Measurements from ENCODE around the gene GYG2.

The GYG2 gene

DNA sequence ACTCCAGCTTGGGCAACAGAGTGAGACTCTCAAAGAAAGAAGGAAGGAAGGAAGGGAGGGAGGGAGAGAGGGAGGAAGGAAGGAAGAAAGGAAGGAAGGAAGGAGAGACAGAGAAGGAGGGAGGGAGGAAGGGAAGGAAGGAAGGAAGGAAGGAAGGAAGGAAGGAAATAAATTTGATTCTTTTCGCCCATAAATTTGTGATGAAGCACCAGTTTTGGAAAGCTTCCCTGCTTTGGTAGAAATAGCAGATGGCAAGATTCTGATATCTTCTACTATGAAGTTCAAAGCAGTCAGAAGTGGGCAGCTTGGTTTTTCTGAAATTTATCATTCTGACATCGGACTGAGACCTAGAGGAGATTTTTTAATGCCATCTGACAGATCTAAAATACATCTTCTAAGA lies 11.7 kb upstream of the GYG2 start:
- DNase-seq (ENCODE audit: low spot score), result no peak

DNA sequence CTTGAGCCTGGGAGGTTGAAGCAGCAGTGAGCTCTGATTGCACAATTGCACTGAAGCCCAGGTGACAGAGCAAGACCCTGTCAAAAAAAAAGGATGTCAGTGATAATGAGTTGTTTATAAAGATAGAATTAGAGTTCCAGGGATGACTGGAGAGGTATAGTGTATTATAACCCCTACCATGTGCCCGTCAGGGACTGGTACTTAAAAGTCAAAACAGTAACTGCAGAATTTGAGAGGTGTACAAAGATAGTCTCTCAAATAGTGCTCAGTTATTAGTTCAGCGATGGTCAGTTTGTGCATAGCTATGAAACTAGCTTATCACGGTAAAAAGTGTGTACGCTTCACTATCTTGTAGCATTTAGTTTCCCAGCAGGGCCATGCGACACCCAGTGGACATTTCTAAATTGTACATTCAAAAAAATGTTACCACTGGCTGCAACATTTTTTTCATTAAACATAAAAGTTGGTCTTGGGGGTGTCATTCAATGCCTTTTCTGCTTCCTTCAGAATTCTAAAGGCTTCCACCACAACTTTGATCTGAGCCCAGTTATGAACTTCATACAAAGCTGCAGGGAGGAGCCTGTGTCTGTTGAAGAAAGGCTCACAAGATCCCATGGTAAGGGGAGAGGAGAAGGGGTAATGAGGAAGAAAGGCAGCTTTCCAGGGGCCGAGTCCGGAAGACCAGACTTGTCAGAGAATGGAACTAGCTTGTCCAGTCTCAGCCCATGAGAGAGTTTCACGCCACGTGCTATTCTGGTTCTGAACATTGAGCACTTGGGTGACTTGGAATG lies 9.2 kb upstream of the GYG2 start:
- DNase-seq (ENCODE audit: low spot score), result peak; percentile 3

DNA sequence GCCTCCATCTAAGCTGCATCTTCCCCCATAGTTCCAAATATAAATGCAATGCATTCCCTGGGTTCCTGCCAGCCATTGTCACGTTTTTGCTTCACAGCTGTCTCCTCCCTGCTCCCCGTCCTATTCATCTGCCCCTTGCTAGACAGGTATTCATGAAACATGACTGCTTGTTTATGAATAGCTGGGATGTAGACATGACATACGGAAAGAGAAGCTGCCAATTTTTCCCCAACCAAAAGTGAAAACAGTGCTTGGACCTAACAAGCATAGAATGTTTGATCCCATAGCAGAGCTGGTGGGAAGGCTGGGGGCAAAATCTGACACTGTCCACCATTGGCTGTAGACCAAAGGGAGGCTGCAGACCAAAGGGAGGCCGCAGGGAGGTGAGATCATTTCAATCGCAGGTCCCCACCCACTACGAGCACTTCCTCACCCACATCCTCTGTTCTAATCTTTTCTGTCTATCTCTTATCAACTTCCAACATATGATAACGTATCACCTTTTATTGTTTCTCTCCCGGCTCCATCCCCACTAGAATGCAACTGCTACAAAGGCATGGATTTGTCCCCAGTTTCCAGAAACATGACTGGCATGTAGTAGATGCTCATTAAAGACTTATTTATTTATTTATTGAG lies 8.5 kb upstream of the GYG2 start:
- DNase-seq (ENCODE audit: low spot score), result no peak

DNA sequence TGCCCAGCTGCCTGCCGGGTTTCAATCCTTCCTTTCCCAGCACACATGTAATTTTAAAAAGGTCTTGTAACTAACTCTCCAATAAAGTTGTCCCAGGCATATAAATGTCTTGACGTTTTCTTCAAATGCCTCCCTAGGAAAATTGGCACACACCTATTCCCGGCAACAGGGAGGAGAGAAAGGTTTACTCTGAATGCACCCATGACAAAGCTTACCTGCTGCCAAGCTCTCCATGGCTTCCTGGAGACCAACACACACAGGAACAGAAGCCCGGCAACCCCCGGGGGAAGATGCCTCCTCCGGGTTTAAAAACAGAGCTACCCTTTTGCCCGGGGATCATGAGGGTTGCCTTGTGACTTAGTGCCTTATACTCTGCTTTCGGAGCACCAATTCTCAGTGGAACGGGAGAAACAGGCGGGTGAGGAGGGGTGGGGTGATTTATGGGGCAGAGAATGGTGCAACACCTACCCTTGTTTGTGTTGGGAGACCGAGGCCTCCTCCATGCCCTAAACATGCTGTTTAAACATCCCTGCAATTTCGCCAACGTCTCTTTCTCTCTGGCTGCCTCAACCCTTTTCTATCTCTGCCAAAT lies 4.8 kb upstream of the GYG2 start:
- no peak for DNase-seq (ENCODE audit: low spot score)

DNA sequence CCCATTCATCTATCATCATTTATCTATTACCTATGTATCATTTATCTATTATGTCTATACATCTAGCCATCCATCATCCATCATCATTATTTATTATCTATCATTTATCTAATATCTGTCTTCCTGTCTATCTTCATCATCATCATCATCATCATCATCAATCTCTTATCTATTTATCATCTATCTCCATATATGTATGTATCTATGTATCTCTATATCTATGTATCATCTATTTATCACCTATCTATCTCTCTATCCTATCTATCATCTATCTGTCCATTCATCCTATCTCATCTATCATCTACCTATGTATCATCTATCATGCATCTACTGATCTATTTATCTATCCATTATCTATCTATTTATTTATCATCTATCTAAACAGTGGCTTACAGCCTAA lies 3.8 kb upstream of the GYG2 start:
- no peak for DNase-seq (ENCODE audit: low spot score)

DNA sequence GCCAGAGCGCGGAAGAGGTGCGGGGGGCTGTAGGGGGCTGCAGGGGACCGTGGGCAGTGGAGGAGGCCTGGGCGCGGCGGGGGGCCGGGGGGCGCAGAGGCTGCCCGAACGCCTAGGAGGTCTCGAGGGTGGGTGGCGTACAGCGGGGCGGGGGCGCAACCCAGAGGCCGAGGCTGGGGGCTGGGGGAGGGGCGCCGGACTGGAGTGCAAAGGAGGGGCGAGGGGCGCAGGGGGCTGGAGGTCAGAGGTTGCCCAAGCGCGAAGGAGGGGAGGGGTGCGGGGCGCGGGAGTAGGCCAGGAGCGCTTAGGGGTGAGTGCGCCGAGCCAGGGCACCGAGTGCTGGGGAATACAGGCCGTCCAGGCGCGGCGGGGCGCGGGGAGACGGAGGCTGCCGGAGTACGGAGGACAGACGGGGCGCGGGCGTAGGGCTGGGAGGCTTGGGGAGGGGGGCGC lies 255 bp downstream of the GYG2 start:
- DNase-seq (ENCODE audit: low spot score), result no peak

DNA sequence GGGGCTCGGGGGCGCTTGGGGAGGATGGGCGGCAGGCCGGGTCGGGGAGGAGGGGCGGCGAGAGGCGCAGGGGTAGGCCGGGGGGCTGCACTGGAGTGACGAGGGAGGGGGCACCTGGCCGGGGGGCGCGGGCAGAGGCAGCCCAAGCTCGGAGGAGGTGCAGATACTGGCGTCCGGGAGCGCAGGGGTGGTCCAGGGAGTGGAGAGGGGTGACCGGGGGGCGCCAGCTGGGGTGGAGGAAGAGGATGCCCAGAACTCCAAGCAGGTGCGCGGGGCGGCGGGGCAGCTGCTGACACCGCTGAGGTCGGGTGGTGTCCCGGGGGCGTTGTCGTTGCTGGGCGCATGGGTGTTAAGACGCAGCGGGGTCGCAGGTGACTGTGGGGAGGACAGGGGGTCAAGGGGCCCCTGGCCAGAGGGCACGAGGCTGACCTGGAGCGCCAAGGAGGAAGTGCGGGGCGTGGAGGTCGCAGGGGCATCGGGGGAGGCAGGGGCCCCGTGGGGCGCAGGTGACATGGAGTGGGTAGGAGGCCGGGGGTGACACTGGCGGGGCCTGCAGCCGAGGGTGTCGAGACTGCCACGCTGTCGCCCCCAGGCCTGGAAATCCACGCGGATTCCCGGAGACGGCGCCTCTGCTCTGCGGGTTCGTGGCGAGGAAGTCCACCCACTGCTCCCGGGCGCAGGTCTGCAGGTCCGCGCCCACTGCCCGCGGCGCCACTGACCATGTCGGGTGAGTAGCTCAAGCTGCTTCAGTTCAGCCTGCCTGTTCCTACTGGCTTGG lies 928 bp downstream of the GYG2 start:
- no peak for DNase-seq (ENCODE audit: low spot score)

DNA sequence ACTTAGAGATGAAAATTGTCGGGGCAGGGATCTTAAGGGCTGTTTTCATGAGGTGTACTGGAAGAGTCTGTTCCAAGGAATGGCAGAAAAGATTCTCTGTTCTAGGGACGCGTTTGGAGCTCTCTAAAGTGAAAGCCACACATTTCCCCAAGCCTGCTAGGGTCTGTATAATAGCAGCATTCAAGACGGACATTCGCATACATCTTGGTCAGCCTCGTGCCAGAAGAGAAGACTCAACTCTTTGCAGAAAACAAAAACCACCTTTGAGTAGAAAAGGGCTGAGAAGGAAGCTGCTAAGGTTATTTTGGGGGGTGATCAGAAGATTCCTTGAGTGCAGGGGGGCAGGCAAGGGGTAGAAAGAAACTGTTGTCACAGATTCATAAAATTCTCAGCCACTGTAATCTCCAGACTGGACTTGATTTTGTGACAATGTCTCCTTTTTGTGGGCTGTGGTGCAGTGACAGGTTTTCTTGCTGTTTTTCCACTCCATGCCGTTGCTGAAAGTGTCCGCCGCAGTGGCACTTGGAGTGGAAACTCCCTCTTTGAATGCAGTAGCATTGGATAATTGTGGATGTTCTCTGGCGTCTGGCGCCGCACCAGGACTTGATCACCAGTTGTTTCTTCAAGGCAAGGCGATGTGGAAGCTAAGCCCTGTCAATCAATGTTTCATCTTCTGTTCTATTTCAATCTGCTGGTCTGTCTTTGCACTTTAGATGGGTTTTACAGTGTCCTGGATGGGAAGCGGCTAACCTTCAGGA lies 2.9 kb downstream of the GYG2 start:
- DNase-seq (ENCODE audit: low spot score), result no peak

DNA sequence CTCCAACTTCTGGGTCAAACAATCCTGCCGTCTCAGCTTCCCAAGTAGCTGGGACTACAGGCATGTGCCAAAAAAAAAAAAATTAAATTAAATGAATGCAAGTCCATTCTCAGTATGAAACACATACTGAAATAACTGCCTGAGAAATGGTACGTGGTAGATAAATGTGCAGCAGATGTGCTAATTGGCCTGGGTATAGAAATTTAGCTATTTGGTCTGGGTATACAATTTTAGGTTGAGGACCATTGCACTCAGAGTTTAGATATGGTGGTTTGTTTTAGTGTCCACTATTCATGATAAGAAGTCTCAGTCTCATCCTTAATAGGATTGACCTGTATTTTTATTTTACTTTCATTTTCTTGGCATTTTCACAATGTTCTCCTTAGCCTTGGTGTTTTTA lies 9.2 kb downstream of the GYG2 start:
- DNase-seq (ENCODE audit: low spot score), result no peak

DNA sequence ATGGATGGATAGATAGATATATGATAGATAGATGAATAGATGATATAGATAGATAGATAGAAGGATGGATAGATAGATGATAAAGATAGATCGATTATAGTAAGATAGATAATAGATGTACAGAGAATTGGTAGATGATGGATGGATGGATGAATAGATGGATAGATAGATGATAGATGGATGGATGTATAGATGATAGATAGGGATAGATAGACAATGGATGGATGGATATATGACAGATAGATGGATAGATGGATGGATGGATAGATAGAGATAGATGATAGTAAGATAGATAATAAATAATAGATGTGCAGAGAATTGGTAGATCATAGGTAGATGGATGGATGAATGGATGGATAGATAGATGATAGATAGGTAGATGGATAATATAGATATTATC lies 12.2 kb downstream of the GYG2 start:
- no peak for DNase-seq (ENCODE audit: low spot score)

DNA sequence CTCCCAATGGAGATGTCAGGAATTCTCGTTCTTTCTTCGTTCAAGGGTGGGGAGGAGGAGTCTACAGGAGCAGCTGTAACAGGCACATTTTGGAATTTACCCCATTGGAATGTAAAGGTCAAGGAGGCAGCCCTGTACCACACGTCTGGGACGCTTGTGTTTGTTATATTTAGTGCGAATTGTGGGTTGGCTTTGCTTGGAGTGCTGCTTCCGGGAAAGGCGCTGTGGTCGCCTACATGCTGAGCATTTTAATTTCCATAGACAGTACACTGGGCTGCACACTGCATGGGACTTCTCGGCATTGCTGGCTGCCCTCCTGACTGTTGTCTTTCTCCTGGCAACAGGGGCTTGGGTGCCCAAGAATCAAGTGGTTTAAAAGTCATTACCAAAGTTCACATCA lies 12.8 kb downstream of the GYG2 start:
- no peak for DNase-seq (ENCODE audit: low spot score)

DNA sequence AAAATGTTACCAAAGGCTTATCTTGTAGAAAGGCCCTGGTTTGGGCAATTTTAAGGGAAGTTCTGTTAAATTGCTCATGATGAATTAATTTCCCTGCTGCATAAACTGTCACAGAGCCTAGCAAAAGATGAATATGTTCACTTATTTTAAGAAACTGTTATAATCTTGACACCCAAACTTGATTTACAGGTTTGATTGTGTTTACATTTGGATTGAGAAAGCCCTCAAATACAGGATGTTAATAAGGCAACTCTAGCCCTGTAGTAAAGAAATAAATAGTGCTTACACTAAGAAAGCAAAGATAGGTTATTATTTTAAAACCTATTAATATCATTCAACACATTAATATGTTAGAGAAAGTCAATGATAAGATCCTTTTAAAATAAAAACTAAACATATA lies 18.3 kb downstream of the GYG2 start:
- DNase-seq (ENCODE audit: low spot score), result no peak

DNA sequence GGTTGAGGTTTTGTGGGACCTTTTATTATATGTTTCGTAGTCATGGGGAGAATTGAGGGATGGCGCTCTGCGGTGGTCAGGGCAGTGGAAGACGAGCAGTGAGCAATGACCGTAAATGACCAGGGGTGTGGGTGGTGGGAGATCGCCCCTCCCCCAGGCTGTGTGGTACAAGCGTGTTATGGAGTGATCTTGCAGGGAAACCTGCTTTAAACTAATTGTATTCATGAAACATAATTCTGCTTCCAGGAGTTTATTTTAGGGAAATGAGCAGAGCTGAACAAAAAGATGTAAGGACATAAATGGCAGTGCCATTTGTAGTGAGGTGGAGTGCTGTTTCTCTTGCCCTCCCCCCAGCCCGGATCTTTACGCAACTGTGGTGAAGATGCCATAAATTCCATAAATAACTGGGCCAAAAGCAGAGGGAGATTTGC lies 20.2 kb downstream of the GYG2 start:
- DNase-seq (ENCODE audit: low spot score), result no peak

DNA sequence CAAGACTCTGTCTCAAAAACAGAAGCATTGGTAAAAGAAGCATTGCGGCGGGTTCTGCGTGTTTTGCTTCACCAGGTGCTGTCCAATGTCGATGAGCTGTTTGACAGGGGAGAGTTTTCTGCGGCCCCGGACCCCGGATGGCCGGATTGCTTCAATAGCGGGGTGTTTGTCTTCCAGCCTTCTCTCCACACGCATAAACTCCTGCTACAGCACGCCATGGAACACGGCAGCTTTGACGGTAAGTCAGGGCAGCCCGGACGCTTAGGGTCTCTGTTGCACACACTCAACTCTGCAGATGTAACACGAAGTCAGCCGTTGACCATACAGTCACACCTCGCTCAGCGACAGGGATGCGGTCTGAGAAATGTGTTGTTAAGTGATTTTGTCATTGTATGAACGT lies 26.2 kb downstream of the GYG2 start:
- no peak for DNase-seq (ENCODE audit: low spot score)

DNA sequence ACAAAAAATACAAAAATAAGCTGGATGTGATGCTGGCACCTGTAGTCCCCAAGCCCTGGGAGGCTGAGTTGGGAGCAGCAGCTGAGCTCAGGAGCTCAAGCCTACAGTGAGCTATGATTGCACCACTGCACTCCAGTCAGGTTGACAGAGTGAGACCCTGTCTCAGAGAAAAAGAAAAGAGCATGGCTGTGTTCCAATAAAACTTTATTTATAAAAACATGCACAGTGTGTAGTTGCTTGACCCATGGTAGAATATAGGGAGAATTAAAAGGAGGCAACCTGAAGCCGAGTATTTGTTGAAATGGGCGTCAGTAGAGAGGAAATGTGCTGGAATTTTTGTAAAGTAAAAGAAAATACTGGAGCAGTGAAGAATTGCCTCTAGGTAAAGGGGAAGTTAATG lies 27.0 kb downstream of the GYG2 start:
- no peak for DNase-seq (ENCODE audit: low spot score)

DNA sequence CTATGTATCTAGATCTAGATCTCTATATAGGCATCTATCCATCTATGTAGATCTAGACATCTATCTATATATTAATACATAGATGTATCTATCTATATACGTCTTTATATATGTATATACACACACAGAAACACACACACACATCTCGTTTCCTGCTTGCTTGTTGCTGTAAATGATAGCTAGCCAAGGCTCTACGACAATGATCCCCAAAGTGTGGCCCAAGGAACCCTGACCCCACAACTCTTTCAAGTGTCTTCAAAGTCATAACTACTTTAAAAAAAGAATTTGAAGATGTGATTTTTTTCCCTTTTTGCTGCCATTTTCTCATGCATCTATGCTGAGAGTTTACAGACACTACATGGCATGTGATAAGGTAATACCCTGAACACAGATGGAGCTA lies 28.8 kb downstream of the GYG2 start:
- DNase-seq (ENCODE audit: low spot score), result no peak

DNA sequence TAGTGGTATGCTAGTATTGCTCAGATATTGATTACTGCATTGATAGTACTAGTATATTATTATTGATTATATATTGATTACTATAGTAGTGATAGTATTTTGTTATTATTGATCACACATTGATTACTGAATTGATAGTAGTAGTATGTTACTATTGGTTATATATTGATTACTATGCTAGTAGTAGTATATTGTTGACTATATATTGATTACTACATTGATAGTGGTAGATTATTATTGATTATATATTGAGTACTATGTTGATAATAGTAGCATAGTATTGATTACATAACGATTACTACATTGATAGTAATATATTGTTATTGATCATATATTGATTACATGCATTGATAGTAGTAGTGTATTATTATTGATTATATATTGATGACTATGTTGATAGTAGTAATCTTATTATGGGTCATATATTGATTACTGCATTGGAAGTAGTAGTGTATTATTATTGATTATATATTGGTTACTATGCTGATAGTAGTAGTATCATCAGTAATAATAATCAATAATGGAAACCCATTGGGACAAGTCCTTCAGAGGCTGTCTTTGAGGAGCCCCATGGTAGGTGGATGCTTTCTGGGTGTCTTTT lies 30.6 kb downstream of the GYG2 start:
- no peak for DNase-seq (ENCODE audit: low spot score)

DNA sequence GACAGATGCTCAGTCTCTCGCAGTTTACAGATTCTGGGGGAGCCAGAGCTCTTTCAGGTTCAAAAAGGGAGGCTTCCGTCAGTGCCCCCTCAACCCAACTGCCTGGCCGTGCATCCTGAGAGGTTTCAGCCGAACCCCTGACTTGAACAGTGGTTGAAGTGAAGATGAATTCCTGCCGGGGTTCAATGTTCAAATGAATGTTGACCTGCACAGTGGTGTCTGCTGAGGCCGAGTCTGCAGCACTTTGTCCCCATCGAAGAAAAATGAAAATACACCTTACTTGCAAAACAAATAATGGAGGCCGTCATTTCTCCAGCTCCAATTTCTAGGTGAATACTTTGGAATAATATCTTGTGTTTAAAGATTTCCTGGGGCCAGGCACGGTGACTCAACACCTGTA lies 33.7 kb downstream of the GYG2 start:
- no peak for DNase-seq (ENCODE audit: low spot score)

DNA sequence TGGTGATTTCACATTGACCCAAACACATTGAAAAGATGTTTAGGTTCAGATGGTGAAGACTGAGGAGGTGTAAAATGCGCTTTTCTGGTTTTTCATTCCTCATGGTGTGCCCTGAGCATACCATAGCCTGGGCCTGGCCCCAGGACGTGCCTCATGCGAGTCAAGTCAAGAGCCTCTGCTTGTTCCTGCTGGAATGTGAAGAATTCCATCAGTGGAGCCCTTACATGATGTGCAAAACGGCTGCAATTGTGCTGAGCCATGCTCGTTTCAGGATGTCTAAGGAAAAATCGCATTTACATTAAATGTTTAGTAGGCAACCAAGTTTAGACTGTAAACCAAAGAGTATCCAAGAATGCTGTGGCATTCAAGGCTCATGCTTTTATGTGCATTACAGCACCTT lies 34.9 kb downstream of the GYG2 start:
- DNase-seq (ENCODE audit: low spot score), result no peak

DNA sequence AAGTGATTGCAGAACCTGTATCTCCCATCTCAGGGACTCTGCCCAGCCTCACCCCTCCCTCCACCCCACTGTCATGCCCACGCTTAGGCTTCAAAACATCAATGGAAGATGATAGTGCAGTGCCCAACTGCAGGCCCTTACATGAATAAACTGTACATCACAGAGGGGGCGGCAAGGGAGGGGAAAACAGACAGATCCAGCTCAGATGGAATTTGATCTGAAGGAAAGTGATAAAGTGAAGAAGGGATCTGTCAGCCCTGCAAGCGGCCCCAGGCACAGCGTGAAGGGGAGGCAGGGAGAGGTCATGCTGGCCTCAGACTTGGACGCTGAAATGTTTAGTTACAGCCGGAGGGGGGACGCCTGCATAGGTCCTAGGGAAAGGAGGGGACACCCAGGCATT lies 38.5 kb downstream of the GYG2 start:
- no peak for DNase-seq (ENCODE audit: low spot score)

DNA sequence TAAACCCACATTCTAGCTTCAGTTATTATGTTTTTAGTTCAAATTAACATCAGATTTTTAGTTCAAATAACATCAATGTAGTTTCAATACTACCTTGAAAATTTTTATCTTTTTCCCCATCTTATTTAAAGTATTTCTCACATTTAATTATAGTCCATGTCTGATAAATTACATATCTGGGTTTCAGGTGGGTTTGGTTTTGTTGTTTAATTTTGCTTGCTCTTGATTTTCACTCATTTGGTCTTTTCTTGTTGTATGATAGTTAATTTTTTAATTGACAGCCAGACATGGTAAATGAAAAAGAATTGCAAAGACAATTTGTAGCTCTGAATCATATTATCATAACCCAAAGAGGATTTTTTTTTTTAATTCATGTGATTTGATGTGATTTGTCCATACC lies 41.9 kb downstream of the GYG2 start:
- no peak for DNase-seq (ENCODE audit: low spot score)

DNA sequence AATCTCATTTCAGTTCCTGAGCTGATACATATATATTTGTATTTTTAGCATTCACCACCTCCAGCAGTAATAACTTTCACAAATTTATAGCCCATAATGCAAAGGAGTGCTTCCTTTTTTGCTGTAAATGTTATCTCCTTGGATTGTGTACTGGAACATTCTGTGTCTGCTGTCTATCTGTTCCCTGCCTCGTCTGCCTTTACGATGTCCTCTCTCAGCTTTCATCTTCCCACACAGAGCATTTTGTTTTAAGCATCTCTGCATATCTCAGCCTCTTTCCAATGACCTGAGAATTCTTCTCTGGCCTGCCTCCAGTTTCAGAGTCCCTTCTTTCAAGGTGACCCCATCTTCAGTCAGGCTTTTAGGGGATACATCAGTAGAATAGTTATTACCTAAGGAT lies 43.1 kb downstream of the GYG2 start:
- no peak for DNase-seq (ENCODE audit: low spot score)
